Ascending aorta (tissue), 2 donors: ENCODE results near the gene EIF2D. TPM values are rescaled to one million over a fixed set of nuclear protein-coding genes. Genes with fewer than 3 reads are reported as not detected.
"Not testable (repeated sequence)": the region's sequence is repeated elsewhere in the genome, so short reads cannot be mapped to it uniquely, and the experiment has no call there.

ENCODE experiments used
- DNase-seq, 2 donors: peaks; one replicate each; pipeline ENCODE4 v3.0.0-alpha.2; 2019; ENCODE audit warnings: low spot score in 2 of 2
- H3K27ac ChIP-seq, 2 donors: fragments of 200-600 bp; sonication (generic); one replicate each; pipeline ENCODE4 v1.5.1; 2016 to 2017; ENCODE audit warnings: mild to moderate bottlenecking in 1 of 2
- H3K27me3 ChIP-seq: fragments of 200-600 bp; sonication (generic); one replicate; pipeline ENCODE4 v1.5.1; 2017
- H3K36me3 ChIP-seq, 2 donors: fragments of 200-600 bp; sonication (generic); one replicate each; pipeline ENCODE4 v1.5.1; 2016
- H3K4me1 ChIP-seq, 2 donors: fragments of 200-600 bp; sonication (generic); one replicate each; pipeline ENCODE4 v1.5.1; 2016 to 2017; ENCODE audit warnings: mild to moderate bottlenecking in 1 of 2
- H3K4me3 ChIP-seq, 2 donors: fragments of 200-600 bp; sonication (generic); one replicate each; pipeline ENCODE4 v1.5.1; 2016 to 2017; ENCODE audit warnings: mild to moderate bottlenecking in 1 of 2
- H3K9me3 ChIP-seq, 2 donors: fragments of 200-600 bp; sonication (generic); one replicate each; pipeline ENCODE4 v1.5.1; 2016
- CTCF ChIP-seq, 3 experiments: fragments of 200-600 bp in 2 of 3; fragments of 450-650 bp in 1 of 3; sonication (generic) in 2 of 3; IDR thresholded peaks; one replicate each; pipeline ENCODE4 v1.5.1; 2016 to 2019; ENCODE audit warnings: antibody characterized with exemption in 3 of 3, mild to moderate bottlenecking in 1 of 3, moderate library complexity in 1 of 3
- intact Hi-C: fragments of 100-400 bp; cut with DNase I; formaldehyde crosslinking; loops from one replicate; pipeline ENCODE4 v1.15.1; 2023
- total RNA-seq: library from RNA; depleted of rRNA; stranded (reverse); fragments of >200 nt; gene quantifications from one replicate; pipeline ENCODE4 v1.1.0, GENCODE V29; 2016

EIF2D gene
- total RNA-seq, 1 donor from 2014 or later: 40.2 TPM

DNA sequence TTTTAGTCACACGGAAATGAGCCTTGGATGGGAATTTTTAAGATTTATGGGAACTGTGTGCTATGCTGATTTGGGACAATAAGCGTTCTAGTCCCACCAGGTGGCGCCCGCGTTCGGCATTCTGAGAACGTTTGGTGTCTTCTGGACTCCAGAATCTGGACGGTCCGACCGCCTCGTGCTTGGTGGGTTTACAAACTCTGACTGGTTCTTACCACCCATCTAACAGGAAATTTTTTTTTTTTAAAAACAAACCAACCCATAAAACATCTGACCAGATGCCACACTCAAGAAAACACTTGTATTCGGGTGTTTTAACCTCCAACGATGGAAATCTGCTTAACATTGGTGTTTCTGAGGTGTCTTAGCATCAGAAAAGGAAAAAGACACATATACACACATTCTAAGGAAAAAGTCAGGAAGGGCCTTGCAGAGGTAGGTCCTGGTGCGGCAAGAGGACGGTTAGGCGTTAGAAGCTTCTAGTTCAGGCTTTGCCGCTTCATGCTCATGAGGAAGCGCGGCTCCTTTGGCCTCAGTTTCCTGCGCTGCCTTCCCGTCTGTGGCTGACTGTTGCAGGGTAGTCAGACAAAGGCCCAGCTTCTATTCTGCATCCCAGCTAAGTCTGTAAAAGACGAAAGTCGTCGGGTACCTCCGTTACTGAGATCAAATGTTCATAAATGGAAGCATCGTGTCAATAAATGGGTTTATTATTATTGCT lies 22.3 kb upstream of the EIF2D start:
- Histone ChIP-seq H3K27me3 (no peaks in the 10 kb centered on the region), H3K9me3 (no peaks in the 10 kb centered on the region), H3K36me3 (no peaks in the 10 kb centered on the region), H3K4me1 (peaks cover 0 to 22% of the 10 kb centered on the region in 2 donors), H3K27ac (peak overlapping the region; percentile 77 to 79), H3K4me3 (peak overlapping the region; percentile 80 to 83)
- peak; percentile 75 to 82 (median 76) for TF ChIP-seq CTCF (IDR thresholded peaks at IDR 0.05)
- intact Hi-C loops: loop anchor here (1.0 to 10.0 kb wide), 7 partner anchors 22 to 416 kb away; partner anchors contain the start of genes EIF2D, MAPKAPK2 and YOD1
- DNase-seq: peak; percentile 67 to 97

GRCh38 chr1:206633708-206634121 lies 21.4 kb upstream of the EIF2D start:
- peaks cover 0 to 22% of the 10 kb centered on the region in 2 donors for H3K4me1 ChIP-seq
- no peaks in the 10 kb centered on the region for H3K36me3 ChIP-seq
- TF ChIP-seq CTCF (IDR thresholded peaks at IDR 0.05): no peak
- no peaks in the 10 kb centered on the region for H3K9me3 ChIP-seq
- no peak overlapping the region for H3K4me3 ChIP-seq
- intact Hi-C loops: loop anchor here (2.0 to 10.0 kb wide), 3 partner anchors 51 to 417 kb away; partner anchors contain the start of genes MAPKAPK2 and YOD1
- peak overlapping the region in 1 of 2 donors; percentile 5 for H3K27ac ChIP-seq
- H3K27me3 ChIP-seq: no peaks in the 10 kb centered on the region
- DNase-seq: no peak

GRCh38 chr1:206631085-206631509 lies 18.8 kb upstream of the EIF2D start:
- Histone ChIP-seq H3K4me3 (no peak overlapping the region), H3K27ac (no peak overlapping the region), H3K27me3 (no peaks in the 10 kb centered on the region), H3K4me1 (peaks cover 0 to 14% of the 10 kb centered on the region in 2 donors), H3K36me3 (no peaks in the 10 kb centered on the region), H3K9me3 (no peaks in the 10 kb centered on the region)
- TF ChIP-seq CTCF (IDR thresholded peaks at IDR 0.05): peak in 2 of 3 experiments; percentile 8 to 38
- intact Hi-C loops: loop anchor here (10.0 kb wide), 1 partner anchor 174 kb away; no protein-coding TSS in a partner anchor
- peak in 1 of 2 donors; percentile 64 for DNase-seq

GRCh38 chr1:206628916-206629315 lies 16.7 kb upstream of the EIF2D start:
- TF ChIP-seq CTCF (IDR thresholded peaks at IDR 0.05): no peak
- Histone ChIP-seq H3K27ac (no peak overlapping the region), H3K27me3 (no peaks in the 10 kb centered on the region), H3K4me1 (peaks cover 0 to 5% of the 10 kb centered on the region in 2 donors), H3K4me3 (no peak overlapping the region), H3K36me3 (no peaks in the 10 kb centered on the region), H3K9me3 (no peaks in the 10 kb centered on the region)
- no peak for DNase-seq
- intact Hi-C loops: no loop called here

DNA sequence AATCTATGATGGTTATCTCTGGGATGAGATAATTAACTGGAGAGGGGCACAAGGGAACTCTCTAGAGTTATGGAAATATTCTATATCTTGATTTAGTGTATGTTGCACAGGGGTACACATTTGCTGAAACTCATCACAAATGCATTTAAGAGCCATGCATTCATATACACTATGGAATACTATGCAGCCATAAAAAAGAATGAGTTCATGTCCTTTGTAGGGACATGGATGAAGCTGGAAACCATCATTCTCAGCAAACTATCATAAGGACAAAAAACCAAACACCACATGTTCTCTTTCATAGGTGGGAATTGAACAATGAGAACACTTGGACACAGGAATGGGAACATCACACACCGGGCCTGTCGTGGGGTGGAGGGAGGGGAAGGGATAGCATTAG lies 14.1 kb upstream of the EIF2D start:
- H3K27me3 ChIP-seq, H3K4me3 ChIP-seq, H3K9me3 ChIP-seq, H3K27ac ChIP-seq, intact Hi-C loops, H3K36me3 ChIP-seq, DNase-seq, H3K4me1 ChIP-seq: not testable (repeated sequence)

GRCh38 chr1:206609229-206609991 lies 2.9 kb downstream of the EIF2D start:
- no peak for DNase-seq
- H3K27me3 ChIP-seq: no peaks in the 10 kb centered on the region
- peaks cover 25 to 39% of the 10 kb centered on the region in 2 donors for H3K36me3 ChIP-seq
- H3K4me3 ChIP-seq: no peak overlapping the region
- H3K4me1 ChIP-seq: peaks cover 3 to 11% of the 10 kb centered on the region in 2 donors
- intact Hi-C loops: no loop called here
- no peak overlapping the region for H3K27ac ChIP-seq
- no peaks in the 10 kb centered on the region for H3K9me3 ChIP-seq
- TF ChIP-seq CTCF (IDR thresholded peaks at IDR 0.05): no peak
